IPS DF 19.7 (cell line): Measurements from ENCODE around the gene MDM2.

Experiments
- DNase-seq: peaks from one replicate; pipeline ENCODE4 v3.0.0-alpha.2; 2013; ENCODE audit warnings: low read depth, low spot score

The MDM2 gene

GRCh38 chr12:68876461-68876860, 68.5 kb downstream of the MDM2 start:
- no peak for DNase-seq

- no peak for DNase-seq
Measured at GRCh38 chr12:68877583-68877982, 69.6 kb downstream of the MDM2 start.

DNA sequence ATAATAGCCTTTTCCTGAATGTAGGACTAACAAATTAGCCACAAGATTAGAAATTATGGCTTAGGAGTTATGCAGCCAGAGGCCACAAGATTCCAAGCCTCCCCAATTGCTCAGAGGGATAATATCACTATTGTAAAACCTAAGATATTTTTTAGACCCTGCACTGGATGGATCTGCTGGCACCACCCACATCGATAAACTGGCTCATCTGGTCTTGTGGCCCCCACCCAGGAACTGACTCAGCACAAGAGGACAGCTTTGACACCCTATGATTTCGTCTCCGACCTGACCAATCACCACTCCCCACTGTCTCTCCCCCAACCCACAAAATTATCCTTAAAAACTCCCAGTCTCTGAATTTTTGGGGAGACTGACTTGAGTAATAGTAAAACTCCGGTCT, 70.3 kb downstream of the MDM2 start:
- DNase-seq: no peak

DNA sequence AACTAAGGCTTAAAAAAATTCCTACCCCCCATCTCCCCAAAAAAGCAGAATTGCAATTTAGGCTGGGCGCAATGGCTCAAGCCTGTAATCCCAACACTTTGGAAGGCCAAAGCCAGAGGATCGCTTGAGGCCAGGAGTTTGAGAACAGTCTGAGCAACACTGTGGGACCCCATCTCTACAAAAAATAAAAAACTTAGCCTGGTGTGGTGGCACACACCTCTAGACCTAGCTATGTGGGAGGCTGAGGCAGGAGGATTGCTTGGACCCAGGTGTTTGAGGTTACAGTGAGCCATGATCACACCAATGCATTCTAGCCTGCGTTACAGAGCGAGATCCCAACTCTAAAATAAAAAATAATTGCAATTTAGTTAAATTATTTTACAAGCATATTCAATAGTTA, 70.9 kb downstream of the MDM2 start:
- no peak for DNase-seq

DNA sequence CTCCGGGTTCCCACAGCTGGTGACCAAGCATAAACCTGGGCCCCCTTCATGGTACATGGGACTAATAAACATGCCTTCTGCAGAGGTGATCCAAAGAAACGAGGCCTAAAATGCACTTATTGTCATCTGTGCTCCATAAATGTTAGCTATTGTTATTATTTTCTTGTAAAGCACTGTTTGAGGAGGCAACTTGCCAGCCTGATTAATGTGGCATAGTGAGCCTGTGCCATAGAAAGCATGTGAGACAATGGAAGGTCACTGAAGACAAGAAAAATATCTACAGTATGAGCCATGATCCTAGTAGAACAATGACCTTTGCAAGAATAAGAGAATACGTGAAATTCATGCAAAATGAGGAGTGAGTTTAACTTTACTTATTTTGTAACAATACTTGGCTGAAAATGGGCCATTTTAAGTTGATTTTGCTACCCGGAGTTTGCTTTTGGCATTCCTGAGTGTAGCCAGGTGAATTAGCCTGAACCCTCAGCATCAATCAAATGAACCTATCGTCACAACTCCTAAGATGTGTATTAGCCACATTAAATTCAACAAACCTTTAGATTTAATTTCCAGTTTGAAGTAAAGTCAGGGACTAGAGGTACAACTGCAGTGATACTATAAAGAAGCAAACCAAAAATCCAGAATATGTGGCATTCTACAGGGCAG, 72.8 kb downstream of the MDM2 start:
- DNase-seq: no peak

- no peak for DNase-seq
Measured at GRCh38 chr12:68882251-68882964, 74.4 kb downstream of the MDM2 start.

- DNase-seq: no peak
Measured at GRCh38 chr12:68883151-68883550, 75.2 kb downstream of the MDM2 start.

DNA sequence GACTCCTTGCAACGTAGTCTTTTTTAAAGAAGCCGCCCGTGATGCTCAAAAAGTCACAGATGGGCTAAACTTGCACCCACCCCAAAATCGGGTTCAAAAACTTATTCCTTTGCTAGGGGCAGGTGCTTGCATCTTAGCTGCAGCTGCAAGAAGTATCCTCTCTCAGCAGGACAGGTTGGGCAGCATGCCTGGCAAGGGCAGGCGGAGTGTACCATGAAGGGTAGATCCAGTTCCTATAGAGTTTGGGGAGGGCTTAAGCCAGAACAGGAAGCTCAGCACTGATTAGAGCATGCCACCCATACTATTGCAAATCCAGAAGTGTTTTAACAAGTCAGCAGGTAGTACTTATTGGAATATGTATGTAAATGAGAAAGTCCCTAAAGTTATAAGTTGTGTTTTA, 76.3 kb downstream of the MDM2 start:
- DNase-seq: no peak

DNA sequence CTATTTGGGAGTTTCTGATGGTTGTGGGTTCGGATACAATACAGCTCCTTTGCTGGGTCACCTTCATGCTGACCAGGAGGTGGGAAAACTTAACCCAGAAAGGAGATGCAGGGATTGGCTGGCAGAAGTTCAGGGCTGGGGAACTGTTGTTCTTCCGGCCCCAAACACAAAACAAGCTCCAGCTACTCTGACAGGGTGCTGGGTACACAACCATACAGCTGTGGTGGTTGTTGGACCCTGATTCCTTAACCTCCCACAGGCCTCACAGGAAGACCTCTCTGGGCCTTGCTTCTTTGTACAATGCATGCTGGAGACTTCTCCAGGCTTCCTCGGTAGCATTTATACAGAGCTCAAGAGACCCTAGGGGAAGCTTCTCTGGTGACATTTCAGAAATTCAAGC, 77.4 kb downstream of the MDM2 start:
- no peak for DNase-seq

DNA sequence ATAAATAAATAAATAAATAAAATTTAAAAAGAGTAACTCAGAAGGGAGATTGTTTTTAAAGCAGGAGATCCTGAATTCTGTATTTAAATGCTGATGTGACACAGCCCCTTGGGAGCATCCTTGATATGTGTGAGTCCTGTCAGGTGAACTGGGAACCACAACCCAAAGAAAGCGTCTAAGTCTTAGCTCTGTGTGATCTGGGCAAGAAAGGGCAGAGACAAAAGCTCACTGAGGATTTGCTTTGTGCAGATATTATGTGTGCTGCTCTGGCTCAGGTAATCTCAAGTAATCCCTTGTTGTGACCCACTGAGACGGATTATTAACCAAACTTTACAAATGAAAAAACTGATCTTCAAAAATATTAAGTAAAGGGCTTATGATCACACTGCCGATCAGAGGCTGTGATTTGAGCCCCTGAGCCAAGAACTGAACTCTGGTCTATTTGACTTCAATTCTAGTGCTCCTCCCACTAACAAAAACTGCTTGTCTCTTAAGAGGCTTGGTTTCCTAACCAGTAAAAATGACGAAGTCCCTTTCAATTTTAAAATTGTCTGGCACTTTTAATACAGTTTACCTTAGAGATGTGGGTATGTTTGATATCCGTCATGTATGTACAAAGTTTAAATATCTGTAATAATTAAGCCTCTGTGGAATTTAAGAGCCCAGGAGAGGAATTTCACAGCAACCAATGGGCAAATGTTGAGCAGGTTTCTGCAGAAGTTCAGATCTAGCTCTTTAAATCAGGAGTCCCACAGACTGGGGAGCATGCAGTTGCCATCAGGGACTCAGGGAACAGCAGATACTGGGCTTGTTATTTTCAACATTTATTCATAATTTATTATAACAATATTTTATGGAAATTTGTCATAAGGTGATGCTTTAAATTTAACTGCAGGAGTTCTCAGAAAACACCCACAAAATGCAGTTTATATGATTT, 78.9 kb downstream of the MDM2 start:
- no peak for DNase-seq

GRCh38 chr12:68887641-68888040, 79.7 kb downstream of the MDM2 start:
- DNase-seq: no peak

- DNase-seq: no peak
Measured at GRCh38 chr12:68888243-68888642, 80.3 kb downstream of the MDM2 start.

GRCh38 chr12:68890701-68891113, 82.7 kb downstream of the MDM2 start:
- no peak for DNase-seq

DNA sequence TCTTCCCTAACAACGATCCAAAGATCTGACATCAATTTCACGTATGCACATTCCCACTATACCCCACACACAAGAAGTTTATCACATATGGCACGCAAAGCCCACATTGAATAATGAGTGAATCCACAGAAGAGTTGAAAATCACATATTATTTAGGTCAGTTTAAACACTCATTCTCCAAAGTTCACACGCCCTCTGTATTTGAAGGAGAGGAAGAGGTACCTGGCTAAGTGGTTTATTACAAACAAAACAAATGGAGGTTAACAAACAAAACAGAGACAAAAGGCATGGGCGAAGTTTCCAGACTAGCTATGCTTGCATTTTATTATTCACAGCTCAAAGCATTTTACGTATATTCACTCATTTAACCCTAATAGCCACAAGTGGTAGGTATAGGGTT, 83.2 kb downstream of the MDM2 start:
- no peak for DNase-seq

GRCh38 chr12:68893201-68893600, 85.2 kb downstream of the MDM2 start:
- no peak for DNase-seq

DNA sequence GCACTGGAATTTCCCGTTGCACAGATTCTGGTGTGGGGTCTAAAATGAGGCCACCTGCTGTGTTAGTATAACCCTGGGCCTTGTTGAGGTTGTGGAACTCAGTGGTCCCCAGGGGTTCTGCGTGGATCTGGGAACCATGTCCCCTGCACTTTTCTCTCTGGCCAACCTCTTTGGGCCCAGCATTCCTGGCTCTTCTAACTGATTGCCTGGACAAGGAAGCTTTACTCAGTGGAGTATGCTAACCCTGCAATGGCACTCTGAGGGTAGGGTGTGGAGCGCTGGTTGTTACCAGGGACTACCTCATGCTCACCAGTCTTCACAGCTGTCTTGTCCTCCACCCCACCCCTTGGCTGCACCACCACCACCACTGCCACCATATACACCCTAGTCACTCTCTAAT, 85.8 kb downstream of the MDM2 start:
- DNase-seq: no peak

GRCh38 chr12:68894276-68894855, 86.4 kb downstream of the MDM2 start:
- DNase-seq: no peak

GRCh38 chr12:68896881-68897540, 89.0 kb downstream of the MDM2 start:
- DNase-seq: no peak

DNA sequence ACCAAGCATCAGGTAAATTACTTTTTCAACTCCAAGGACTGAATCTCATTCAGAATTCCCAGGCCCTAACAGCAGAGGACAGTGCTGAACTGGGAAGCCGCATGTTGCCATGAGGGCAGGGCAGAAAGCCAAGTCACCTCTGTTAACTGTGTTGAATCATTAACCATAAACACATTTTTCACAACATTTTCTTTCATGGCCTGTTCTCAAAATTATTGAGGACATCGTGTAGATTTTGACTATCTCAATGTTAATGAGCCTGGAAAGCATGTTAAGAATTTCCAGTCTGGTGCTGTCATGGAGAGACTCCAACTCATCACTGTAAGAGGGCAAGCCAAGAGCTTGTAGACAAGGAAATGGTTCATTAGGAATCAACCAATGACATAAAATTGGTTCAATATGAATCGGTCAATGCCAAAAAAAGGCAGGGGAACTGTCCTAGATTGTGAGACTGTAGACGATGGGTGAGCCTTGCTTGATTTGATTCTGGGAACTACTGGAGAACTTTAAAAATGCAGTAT, 91.3 kb downstream of the MDM2 start:
- no peak for DNase-seq

GRCh38 chr12:68900241-68900640, 92.3 kb downstream of the MDM2 start:
- no peak for DNase-seq
